Adrenal gland (tissue), 5 donors: Measurements from ENCODE around the gene PRR18.

Source experiments
- CTCF ChIP-seq, 6 experiments: fragments of 450-650 bp in 4 of 6; fragments of 200-600 bp in 2 of 6; sonication (generic) in 1 of 6; IDR thresholded peaks; 1 replicate in 5 of 6; 2 replicates in 1 of 6; pipeline versions ENCODE4 v1.5.1 to v1.8.0; 2016 to 2021; ENCODE audit warnings: antibody characterized with exemption in 6 of 6, mild to moderate bottlenecking in 2 of 6, moderate library complexity in 1 of 6
- POLR2A ChIP-seq, 2 donors: fragments of 450-650 bp; IDR thresholded peaks; one replicate each; pipeline ENCODE4 v1.6.1; 2017; ENCODE audit warnings: antibody characterized with exemption in 2 of 2, mild to moderate bottlenecking in 2 of 2, moderate library complexity in 1 of 2
- donor health status: DM: no; HTN: no; CAD: no.

- TF ChIP-seq POLR2A (IDR thresholded peaks at IDR 0.05) (no peak), CTCF (IDR thresholded peaks at IDR 0.05) (no peak)
Measured at GRCh38 chr6:166284640-166285039, 23.6 kb downstream of the PRR18 start.
